ENCODE results near the gene LBHD2. TPM values are rescaled to one million over a fixed set of nuclear protein-coding genes. Genes with fewer than 3 reads are reported as not detected.

LBHD2 gene
- total RNA-seq, 1 donor from 2014 or later: not detected

- TF ChIP-seq CTCF (IDR thresholded peaks at IDR 0.05): no peak
- TF ChIP-seq POLR2A (IDR thresholded peaks at IDR 0.05): no peak
- intact Hi-C loops (cut with DNase I): no loop called here
- no peaks in the 10 kb centered on the region for H3K9me3 ChIP-seq
- no peak for DNase-seq (ENCODE audit: extremely low spot score in 2 of 2)
- peak overlapping the region; percentile 10 to 37 for H3K4me3 ChIP-seq
- H3K4me1 ChIP-seq: peaks cover 45% of the 10 kb centered on the region
- H3K27ac ChIP-seq: peak overlapping the region; percentile 65
- peaks cover 0 to 25% of the 10 kb centered on the region in 2 donors for H3K36me3 ChIP-seq
- H3K27me3 ChIP-seq: no peaks in the 10 kb centered on the region
These were observed 54.5 kb downstream of the LBHD2 start for GRCh38 chr14:103138301-103139131.

GRCh38 chr14:103139132-103140025 lies 55.4 kb downstream of the LBHD2 start:
- Histone ChIP-seq H3K4me1 (peaks cover 45% of the 10 kb centered on the region), H3K27ac (peak overlapping the region; percentile 65), H3K36me3 (peaks cover 0 to 16% of the 10 kb centered on the region in 2 donors), H3K9me3 (no peaks in the 10 kb centered on the region), H3K27me3 (no peaks in the 10 kb centered on the region), H3K4me3 (peak overlapping the region; percentile 10 to 37)
- TF ChIP-seq CTCF (IDR thresholded peaks at IDR 0.05) (no peak), POLR2A (IDR thresholded peaks at IDR 0.05) (no peak), POLR2AphosphoS5 (IDR thresholded peaks at IDR 0.05; ENCODE audit: insufficient read depth in 1 of 2, low read depth in 1 of 2) (no peak)
- intact Hi-C loops (cut with DNase I): loop anchor here (5.0 kb wide), 1 partner anchor 1337 kb away; no protein-coding TSS in a partner anchor
- DNase-seq (ENCODE audit: extremely low spot score in 2 of 2): no peak

Other genes with a start within 250 kb of the LBHD2 start
- 11.8 TPM for gene AMN, start 161.5 kb upstream of the LBHD2 start, total RNA-seq
- 105 TPM for gene CDC42BPB, start 26.7 kb upstream of the LBHD2 start, total RNA-seq
- gene EXOC3L4, start 10.5 kb downstream of the LBHD2 start, total RNA-seq: 8.6 TPM
- 82.7 TPM for gene TNFAIP2, start 39.3 kb downstream of the LBHD2 start, total RNA-seq

Data from vagina (tissue), 2 donors.